Natural killer cell treated with Interleukin-12 subunit alpha and Interleukin-12 subunit beta and Interleukin-15 and Interleukin-18, amount 100 ng/mL, for 72 hours (primary cell): Measurements from ENCODE around the gene TRIM28. TPM values are rescaled to one million over a fixed set of nuclear protein-coding genes. Genes with fewer than 3 reads are reported as not detected.
"Not testable (repeated sequence)": the region's sequence is repeated elsewhere in the genome, so short reads cannot be mapped to it uniquely, and the experiment has no call there.

Source experiments
- ATAC-seq, 2 donors: fragments of 150-1000 bp; cut with Tn5 transposase in 1 of 2; sonication (Bioruptor Pico), chemical (Tn5 transposase) in 1 of 2; 2 replicates each; pipeline ENCODE4 v1.10.0; 2021
- DNase-seq: peaks from one replicate; pipeline ENCODE4 v3.0.0; 2022; ENCODE audit warnings: low spot score
- H3K27ac Mint-ChIP-seq, 2 donors: 1 replicate in 1 of 2; 2 replicates in 1 of 2; pipeline ENCODE4 v1.8.0; 2022; ENCODE audit warnings: mixed read lengths in 2 of 2, mild to moderate bottlenecking in 1 of 2, moderate library complexity in 1 of 2
- H3K27me3 Mint-ChIP-seq, 2 donors: 1 replicate in 1 of 2; 2 replicates in 1 of 2; pipeline ENCODE4 v1.8.0; 2022; ENCODE audit warnings: mixed read lengths in 2 of 2
- H3K36me3 Mint-ChIP-seq: one replicate; pipeline ENCODE4 v1.8.0; 2022; ENCODE audit warnings: mixed read lengths
- H3K4me1 Mint-ChIP-seq, 2 donors: 1 replicate in 1 of 2; 2 replicates in 1 of 2; pipeline ENCODE4 v1.8.0; 2022; ENCODE audit warnings: low read depth in 2 of 2, mixed read lengths in 2 of 2, mild to moderate bottlenecking in 1 of 2
- H3K4me3 Mint-ChIP-seq: one replicate; pipeline ENCODE4 v1.8.0; 2022; ENCODE audit warnings: mixed read lengths
- H3K9me3 Mint-ChIP-seq: 2 replicates; pipeline ENCODE4 v1.8.0; 2022; ENCODE audit warnings: mixed read lengths
- total RNA-seq, 2 donors: library from RNA; stranded (reverse); gene quantifications; one replicate each; pipeline ENCODE4 v1.2.3, GENCODE V29; 2022

The TRIM28 gene
- total RNA-seq, result 100 to 1,000 TPM; 424 to 774 TPM

- Mint-ChIP-seq H3K27ac (peak within 1 kb of the TSS; percentile 89 to 97), H3K9me3 (no peaks in the 10 kb centered on the region), H3K36me3 (peaks cover 22% of the 10 kb centered on the region), H3K4me1 (peaks cover 29 to 38% of the 10 kb centered on the region in 2 donors), H3K4me3 (peak within 1 kb of the TSS; percentile 94), H3K27me3 (peaks cover 6 to 9% of the 10 kb centered on the region in 2 donors)
- ATAC-seq (peak; percentile 95 to 96), DNase-seq (peak; percentile 100)
Observed at GRCh38 chr19:58543826-58544590, at the start of gene TRIM28. TSS of gene TRIM28 (plus strand) at chr19:58544064. CDS start at chr19:58544758, 694 bp downstream.

- H3K27ac Mint-ChIP-seq, result no peak overlapping the region
- peak overlapping the region; percentile 34 for H3K4me3 Mint-ChIP-seq
- H3K27me3 Mint-ChIP-seq, result no peaks in the 10 kb centered on the region
Observed at GRCh38 chr19:58497634-58498170, 46.2 kb upstream of the TRIM28 start.

GRCh38 chr19:58498316-58499020 lies 45.4 kb upstream of the TRIM28 start:
- ATAC-seq (no peak), DNase-seq (no peak)
- H3K27me3 Mint-ChIP-seq, result no peaks in the 10 kb centered on the region
- peaks cover 6% of the 10 kb centered on the region for H3K36me3 Mint-ChIP-seq
- peak overlapping the region; percentile 88 to 90 for H3K27ac Mint-ChIP-seq
- H3K4me1 Mint-ChIP-seq, result peaks cover 12 to 17% of the 10 kb centered on the region in 2 donors
- H3K9me3 Mint-ChIP-seq, result peaks cover 6% of the 10 kb centered on the region
- peak overlapping the region; percentile 96 for H3K4me3 Mint-ChIP-seq

More at GRCh38 chr19:58497634-58498170, 46.2 kb upstream of the TRIM28 start:
- H3K36me3 Mint-ChIP-seq, result peaks cover 6% of the 10 kb centered on the region
- DNase-seq, result no peak
- H3K9me3 Mint-ChIP-seq, result peaks cover 6% of the 10 kb centered on the region
- H3K4me1 Mint-ChIP-seq, result peaks cover 12 to 17% of the 10 kb centered on the region in 2 donors
- ATAC-seq, result no peak

GRCh38 chr19:58499021-58499927 lies 44.6 kb upstream of the TRIM28 start:
- Mint-ChIP-seq H3K27ac (peak overlapping the region; percentile 88 to 90), H3K36me3 (peaks cover 6% of the 10 kb centered on the region), H3K4me3 (peak overlapping the region; percentile 96), H3K27me3 (no peaks in the 10 kb centered on the region), H3K4me1 (peaks cover 12 to 17% of the 10 kb centered on the region in 2 donors), H3K9me3 (peaks cover 6% of the 10 kb centered on the region)
- DNase-seq (peak; percentile 99), ATAC-seq (peak; percentile 98 to 99)

GRCh38 chr19:58500242-58500641 lies 43.6 kb upstream of the TRIM28 start:
- no peaks in the 10 kb centered on the region for H3K27me3 Mint-ChIP-seq
- no peak for DNase-seq
- peaks cover 6% of the 10 kb centered on the region for H3K36me3 Mint-ChIP-seq
- peaks cover 6% of the 10 kb centered on the region for H3K9me3 Mint-ChIP-seq
- peak overlapping the region in 1 of 2 donors; percentile 88 for H3K27ac Mint-ChIP-seq
- H3K4me1 Mint-ChIP-seq, result peaks cover 12 to 17% of the 10 kb centered on the region in 2 donors
- H3K4me3 Mint-ChIP-seq, result no peak overlapping the region
- ATAC-seq, result no peak

GRCh38 chr19:58507602-58508223 lies 36.2 kb upstream of the TRIM28 start:
- H3K4me3 Mint-ChIP-seq, H3K9me3 Mint-ChIP-seq, H3K27ac Mint-ChIP-seq, ATAC-seq, H3K4me1 Mint-ChIP-seq, H3K27me3 Mint-ChIP-seq, H3K36me3 Mint-ChIP-seq, DNase-seq: not testable (repeated sequence)

GRCh38 chr19:58509731-58510083 lies 34.2 kb upstream of the TRIM28 start:
- Mint-ChIP-seq H3K27ac (no peak overlapping the region), H3K4me3 (no peak overlapping the region), H3K9me3 (no peaks in the 10 kb centered on the region), H3K36me3 (peaks cover 6% of the 10 kb centered on the region), H3K4me1 (peaks cover 0 to 13% of the 10 kb centered on the region in 2 donors), H3K27me3 (no peaks in the 10 kb centered on the region)
- ATAC-seq (no peak), DNase-seq (no peak)

- Mint-ChIP-seq H3K4me3 (no peak overlapping the region), H3K9me3 (no peaks in the 10 kb centered on the region), H3K27ac (no peak overlapping the region), H3K27me3 (no peaks in the 10 kb centered on the region), H3K36me3 (peaks cover 6% of the 10 kb centered on the region), H3K4me1 (peaks cover under 1 to 15% of the 10 kb centered on the region in 2 donors)
- DNase-seq (no peak), ATAC-seq (no peak)
Observed at GRCh38 chr19:58510084-58510862, 33.6 kb upstream of the TRIM28 start.

- Mint-ChIP-seq H3K4me3 (no peak within 1 kb of the TSS), H3K4me1 (peaks cover 8 to 23% of the 10 kb centered on the region in 2 donors), H3K27ac (no peak within 1 kb of the TSS), H3K9me3 (no peaks in the 10 kb centered on the region), H3K27me3 (no peaks in the 10 kb centered on the region), H3K36me3 (peaks cover 6% of the 10 kb centered on the region)
- DNase-seq (no peak), ATAC-seq (no peak)
Observed at GRCh38 chr19:58511353-58512208, 32.3 kb upstream of the TRIM28 start, which contains the start of gene SLC27A5. TSS of gene SLC27A5 (minus strand) at chr19:58511992. CDS start at chr19:58511955, 37 bp downstream.

GRCh38 chr19:58513213-58513693 lies 30.6 kb upstream of the TRIM28 start:
- no peak for DNase-seq
- Mint-ChIP-seq H3K4me3 (peak overlapping the region; percentile 81), H3K4me1 (peaks cover 14 to 27% of the 10 kb centered on the region in 2 donors), H3K36me3 (no peaks in the 10 kb centered on the region), H3K27ac (peak overlapping the region in 1 of 2 donors; percentile 42), H3K27me3 (no peaks in the 10 kb centered on the region), H3K9me3 (no peaks in the 10 kb centered on the region)
- ATAC-seq, result no peak

- Mint-ChIP-seq H3K27me3 (no peaks in the 10 kb centered on the region), H3K36me3 (no peaks in the 10 kb centered on the region), H3K4me3 (peak overlapping the region; percentile 81), H3K27ac (peak overlapping the region in 1 of 2 donors; percentile 42), H3K9me3 (no peaks in the 10 kb centered on the region), H3K4me1 (peaks cover 20 to 30% of the 10 kb centered on the region in 2 donors)
- peak; percentile 94 to 95 for ATAC-seq
- peak; percentile 96 for DNase-seq
Observed at GRCh38 chr19:58513694-58514563, 29.9 kb upstream of the TRIM28 start.
